Amygdala (tissue), 56 donors: ENCODE data around the gene SLCO2A1.

ENCODE experiments used
- DNase-seq, 56 donors: peaks; one replicate each; lab custom pipeline; 2025; lab: John Stamatoyannopoulos, UW

SLCO2A1 gene

DNA sequence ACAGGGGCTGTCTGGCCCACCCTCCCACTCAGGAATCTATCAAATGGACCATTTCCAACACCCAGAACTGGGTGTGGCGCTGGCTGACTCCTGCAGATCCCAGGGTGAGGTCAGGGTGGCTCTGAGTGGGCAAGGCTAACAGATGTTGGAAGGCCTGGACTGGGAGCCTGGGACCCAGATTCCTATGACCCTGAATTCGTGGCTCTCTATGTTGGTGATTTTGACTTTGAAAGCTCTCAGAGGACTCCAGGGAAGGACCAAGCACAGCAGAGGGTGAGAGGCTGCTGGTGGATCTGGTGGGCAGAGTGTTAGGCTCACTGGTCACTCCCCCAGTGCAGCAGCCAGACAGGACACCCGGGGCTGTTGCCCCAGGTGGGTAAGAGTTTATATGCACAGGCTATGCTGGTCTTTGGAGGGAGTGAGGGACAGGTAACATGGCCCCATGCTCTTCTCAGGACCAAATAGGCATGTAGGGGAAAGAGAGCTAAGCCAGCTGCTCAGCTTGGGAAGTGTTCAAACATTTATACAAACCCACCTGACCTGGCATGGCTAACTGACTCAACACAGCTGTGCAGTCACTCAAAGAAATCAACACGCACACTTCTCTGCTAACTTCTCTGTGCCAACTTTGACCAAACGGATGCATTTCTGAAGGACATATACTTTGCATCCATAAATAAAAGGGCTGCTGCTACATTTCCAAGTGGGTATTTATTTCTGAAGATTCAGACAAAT, 71.5 kb downstream of the SLCO2A1 start:
- no peak for DNase-seq

DNA sequence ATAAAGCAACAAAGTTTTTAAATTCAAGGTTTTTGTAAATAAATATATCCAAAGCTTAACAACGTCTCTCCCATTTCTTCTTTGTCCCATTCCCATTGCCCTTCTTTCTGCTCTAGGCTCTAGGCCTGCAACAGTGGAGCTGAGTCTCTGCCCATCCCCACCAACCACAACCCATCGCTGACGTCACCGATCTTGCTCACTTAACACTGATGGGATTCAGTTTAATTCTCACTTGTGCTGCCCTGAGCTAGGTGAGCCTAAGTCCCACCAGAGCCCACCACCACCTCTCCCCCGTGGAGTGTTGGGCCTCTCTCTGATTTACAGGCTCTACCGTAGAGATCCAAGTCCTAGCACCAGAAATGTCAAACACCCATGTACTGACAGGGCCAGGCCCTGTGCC, 72.7 kb downstream of the SLCO2A1 start:
- DNase-seq = no peak

DNA sequence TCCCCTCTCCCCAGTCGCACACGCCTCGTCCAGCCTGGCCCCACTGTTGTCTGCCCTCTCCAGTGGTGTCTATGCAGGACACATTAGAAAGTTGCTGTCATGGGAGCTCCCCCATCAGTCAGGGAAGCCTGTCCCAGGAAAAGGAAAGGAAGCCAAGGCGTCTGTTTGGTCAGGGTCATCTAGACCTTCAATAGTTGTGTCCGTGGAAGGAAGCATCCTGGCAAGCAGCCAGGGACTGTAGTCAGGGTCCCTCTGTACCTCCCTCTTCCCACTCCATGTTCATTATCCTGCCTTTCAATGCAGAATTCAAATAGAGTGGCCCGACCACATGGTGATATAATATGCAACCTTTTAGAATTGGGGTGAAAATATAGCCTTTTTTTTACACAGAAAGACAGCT, 73.4 kb downstream of the SLCO2A1 start:
- no peak for DNase-seq

DNA sequence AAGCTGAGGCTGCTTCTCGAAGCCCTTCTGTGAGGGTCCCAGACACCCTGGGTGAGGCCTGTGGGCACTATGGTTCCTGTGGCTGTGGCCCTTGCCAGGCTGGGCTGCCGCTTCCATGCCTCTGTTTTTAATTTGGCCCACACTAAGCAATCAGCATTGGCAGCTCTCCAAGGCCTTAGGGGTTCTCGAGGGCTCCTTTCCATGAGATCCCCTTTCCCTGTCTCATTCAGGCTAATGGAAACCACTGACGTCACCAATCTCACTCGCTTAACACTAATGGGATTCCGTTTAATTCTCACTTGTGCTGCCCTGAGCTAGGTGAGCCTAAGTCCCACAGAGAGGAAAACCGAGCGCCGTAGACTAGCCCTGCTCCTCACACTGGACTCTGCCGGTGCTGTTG, 73.8 kb downstream of the SLCO2A1 start:
- DNase-seq = no peak

DNA sequence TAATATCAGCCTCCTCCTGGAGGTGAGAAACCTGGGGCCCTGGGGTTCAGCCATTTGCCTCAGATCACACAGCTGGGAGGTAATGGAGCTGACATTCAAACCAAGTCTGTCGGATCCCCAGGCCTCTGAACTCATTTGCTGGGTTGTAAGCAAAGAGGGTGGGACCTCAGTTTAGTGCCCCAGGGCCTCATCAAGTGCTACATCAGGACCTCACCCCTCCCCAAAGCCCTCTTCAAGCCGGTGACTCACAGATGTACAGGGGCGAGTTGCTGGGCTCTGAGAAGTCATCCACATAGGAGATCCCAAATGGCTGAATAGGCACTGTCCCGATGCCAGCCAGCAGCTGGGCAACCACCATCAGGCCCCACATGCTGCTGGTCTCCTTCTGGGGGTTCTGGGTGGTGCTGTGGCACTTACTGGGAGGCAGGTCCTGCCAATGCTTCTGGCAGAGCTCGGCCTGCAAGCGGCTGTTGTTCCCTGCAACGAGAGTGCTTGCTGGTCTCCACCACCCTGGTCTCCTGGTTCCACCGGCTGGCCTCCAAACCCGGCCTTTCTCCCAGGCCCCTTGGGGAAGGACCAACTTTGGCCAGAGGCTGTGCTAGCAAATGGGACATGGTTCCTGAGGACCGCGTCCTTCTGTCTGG, 74.9 kb downstream of the SLCO2A1 start:
- DNase-seq = no peak

DNA sequence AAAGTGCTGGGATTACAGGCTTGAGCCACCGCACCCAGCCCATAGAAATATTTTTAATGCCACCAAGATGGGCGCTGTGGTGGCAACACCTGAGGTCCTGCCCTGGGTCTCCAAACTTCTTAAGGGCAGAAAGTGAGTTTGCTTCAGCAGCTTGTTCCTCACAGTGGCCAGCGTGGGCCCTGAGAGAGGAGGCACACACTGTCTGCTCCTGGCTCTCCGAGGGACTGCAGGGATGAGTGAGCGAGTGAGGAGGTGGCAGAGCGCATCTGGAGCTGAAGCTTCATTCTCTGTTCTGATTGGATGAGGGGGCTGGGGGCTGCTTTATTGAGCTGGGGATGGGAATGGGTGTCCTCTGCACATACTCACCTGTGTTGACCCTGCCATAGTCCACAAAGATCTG, 76.4 kb downstream of the SLCO2A1 start:
- DNase-seq = no peak

DNA sequence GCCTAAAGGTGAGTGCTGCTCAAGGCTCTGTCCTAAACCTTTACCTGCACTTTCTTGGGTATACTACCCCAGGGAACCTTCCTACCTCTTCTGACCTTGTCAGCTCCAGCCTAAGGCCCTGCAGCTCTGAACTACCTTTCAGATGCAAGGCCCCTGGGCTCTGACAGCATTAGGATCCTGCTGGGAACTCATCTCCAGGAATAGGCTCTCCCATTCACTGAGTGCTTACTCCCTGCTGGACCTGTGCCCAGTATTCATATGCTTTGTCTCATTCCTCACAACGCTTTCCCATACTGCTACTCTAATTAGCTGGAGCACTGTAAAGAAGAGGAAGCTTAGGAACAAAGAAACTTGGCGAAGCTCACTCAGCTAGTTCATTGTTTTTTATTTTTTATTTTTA, 80.3 kb downstream of the SLCO2A1 start:
- DNase-seq = peak in 2 of 56 donors; percentile 5 to 7

DNA sequence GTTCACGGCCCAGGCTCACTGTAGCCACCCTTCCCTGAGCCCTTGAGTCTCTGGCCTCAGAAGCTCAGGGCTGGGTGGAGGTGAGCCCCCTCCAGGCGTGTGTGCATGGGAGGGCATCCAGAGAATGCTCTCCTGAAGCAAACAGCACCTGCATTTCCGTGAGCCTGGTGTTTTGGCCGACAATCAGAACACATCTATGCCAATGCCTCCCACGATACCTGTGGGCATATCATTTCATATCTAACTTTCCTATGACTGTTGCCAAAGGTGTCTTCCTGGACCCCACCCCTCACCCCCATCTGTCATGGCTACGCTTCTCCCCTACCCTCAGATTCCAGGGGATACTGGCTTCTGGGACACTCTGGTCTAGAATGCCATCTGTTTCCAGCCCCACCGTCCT, 80.7 kb downstream of the SLCO2A1 start:
- no peak for DNase-seq

DNA sequence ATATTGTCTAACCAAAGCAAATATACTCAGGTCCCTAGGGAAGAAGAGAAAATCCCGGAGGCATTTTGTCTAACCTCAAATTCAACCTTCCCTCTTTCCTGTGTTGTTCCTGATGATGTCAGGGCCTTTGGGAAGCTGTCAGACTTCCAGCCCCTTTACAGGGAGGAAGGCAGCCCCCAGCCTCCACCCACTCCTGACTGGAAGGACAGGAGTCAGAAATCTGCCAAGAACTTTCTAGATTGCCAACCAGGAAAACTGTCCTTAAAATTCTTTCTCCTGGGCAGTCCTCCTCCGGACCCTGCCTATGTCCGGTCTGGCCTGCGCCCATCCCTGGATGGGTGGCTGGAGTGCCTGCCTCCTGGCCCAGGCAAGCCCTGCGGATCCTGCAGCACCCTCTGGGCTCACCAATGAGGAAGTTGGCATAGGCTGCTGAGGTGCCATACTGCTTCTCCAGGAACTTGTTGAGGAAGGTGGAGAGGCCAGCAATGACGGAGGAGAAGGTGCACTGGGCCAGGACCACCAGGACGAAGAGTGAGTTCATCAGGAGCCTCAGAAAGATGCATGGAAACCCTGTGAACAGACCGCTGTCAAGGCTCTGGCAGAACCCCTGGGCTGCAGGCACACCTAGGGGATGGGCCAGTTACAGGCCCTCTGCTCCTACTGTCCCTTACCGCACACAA, 81.5 kb downstream of the SLCO2A1 start:
- no peak for DNase-seq

DNA sequence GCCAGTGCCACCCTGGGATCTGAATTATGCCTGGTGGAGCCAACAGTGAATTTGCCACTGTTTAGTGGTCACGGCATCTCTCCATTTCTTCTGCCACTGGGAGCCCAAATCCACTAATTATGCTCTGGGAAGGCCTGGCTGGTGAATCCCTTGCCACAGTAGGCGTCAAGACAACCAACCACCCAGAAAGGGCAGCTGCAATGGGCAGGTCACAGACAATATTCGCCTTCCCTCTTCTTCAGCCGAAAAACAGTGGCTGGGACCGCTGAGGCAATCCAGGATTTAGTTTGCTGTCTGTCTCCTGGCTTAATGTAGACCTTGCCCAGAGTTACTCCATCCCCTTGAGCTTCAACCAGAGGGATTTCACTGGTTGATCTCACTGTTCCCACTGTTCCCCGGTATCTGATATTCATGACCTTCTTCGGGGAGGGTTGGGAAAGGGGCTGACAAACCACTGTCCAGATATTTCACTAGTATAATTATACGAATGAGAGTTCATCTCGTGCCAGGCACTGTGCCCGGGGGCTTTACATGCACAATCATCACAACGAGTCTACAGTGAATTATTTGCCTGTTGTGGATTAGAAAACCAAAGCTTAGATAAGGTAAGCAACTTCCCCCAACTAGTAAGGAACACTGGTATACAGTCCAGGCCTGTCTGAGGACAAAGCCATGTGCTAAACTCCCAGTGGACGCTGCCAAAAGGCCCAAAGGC, 84.2 kb downstream of the SLCO2A1 start:
- no peak for DNase-seq

DNA sequence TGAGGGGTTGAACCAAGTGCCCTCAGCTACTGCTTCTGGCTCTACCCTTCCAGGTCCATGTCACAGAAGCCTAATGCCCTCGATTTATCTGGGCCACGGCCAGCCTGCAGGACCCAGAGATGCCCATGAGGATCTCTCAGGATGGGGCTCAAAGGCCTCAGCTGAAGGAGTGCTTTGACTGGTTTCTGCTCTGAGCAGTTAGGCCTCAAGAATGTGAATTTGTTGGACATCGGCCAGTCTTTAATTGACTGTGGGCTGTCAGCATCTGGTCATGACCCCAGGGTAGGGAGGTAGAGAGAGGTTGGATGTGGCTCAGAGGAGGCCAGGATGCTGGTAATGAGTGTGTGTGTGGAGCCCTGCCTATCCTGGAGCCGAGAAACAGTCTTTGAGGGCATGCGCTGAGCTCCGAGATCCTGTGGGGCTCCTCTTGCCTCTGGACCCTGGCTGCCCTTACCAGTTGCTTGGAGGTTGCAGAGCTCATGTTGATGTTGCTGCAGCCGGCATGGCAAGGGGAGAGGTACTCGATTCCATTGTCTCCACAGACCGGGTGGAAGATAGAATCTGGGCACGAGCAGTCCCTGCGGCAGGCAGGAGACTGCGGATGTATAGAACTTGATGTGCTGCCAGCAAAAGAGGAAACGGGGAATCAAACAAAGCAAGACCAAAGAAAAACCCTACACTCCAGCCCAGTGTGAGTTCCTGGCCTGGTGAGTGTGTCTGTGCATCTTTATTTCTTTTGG, 84.9 kb downstream of the SLCO2A1 start:
- no peak for DNase-seq

DNA sequence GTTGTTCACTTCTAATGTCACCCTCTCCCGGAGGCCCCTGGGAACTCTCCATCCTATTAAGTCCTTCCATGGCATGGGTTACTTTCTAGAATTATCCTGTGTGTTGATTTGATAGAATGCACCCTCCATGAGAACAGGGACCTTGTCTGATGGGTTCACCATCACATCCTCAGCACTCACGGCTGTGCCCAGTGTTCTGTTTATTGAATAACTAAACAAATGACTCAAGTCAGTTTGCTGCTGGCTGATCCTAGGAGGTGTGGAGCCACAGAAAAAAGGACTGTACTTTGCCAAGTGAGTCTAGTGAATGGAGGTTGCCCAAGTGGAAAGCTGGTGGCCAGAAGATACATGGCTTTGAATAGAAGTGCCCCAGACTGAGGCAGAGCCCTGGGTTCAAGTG, 85.5 kb downstream of the SLCO2A1 start:
- DNase-seq = no peak

DNA sequence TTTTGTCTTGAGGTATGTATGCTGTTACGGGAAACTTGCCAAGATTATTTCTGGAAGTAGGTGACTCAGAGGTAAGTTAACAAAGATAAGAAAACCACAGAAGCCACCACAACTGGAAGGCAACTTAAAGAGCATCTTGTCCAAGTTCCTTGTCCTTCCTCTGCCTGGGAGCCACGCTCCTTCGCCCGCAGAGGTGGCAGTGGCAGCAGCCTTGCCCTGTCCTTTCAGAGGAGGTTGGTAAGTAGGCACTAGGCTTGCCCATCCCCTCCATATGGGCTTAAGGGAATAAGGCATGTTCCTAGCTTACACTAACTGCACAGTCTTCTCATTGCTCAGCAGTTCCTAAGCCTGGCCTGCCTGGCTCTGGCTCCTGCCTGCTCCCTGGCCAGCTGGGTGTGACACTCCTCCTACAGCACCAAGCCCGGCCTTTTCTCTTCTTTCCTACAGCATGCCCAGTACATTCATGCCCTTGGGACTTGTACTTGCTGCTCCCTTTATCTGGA, 86.0 kb downstream of the SLCO2A1 start:
- DNase-seq = no peak

DNA sequence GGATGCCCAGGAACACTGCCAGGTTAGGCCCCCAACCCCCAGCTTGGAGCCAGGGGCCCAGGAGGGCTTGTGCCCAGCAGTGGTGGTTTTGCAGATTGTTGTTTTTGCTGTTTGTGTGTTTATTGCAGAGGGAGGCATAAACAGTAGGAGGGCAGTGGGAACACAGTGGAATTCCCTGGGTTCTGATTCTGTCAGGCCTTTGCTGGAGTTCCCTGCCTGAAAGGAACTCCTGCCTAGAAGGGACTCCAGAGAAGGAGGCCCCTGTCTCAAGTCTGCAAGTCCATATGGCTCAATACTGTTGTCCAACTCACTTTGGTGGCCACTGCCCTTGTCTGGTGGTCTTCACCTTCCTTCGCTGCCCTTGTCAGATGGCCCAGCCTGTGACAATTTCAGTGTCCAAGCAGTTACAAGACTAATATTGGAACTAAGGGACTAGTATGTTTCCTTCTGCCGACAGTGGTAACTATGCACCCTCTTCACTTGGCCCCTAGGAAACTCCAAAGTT, 86.6 kb downstream of the SLCO2A1 start:
- no peak for DNase-seq

DNA sequence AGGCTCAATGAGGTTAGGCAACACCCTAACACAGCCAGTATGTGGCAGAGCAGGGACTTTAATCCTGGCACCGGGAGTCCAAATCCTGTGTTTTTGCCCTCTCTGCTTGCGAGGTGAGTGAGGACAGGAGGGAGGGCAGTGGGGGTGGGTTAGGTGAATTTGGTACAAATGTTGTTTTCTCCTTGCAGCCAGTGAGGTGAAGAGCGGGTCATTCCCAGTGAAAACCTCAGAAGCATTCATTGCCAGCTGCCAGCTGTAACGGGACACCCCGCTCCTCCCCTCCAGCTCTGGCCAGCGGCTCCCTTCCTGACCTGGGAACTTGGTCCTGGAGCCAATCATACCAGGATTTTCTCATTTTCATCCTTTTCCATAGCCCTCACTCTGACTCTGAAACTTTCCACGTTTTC, 88.3 kb downstream of the SLCO2A1 start:
- DNase-seq = no peak

DNA sequence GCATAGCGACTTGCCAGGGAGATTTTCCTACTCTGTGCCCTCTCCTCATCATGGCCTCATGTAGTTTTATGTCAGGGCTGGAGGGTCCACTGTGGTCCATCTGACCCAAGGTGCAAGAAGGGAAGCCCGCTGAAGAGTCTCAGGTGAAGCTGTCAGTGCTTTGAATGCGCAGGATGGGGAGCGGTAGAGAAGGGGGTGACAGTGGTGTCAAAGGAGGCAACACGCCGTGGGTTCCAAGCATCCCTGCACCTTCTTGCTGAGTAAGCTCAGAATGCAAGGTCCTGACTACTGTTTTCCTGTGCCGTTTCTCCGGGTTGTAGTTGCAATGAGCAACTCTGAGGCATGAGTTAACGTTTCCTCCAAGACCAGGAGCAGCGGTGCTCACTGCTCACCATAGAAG, 89.2 kb downstream of the SLCO2A1 start:
- no peak for DNase-seq

DNA sequence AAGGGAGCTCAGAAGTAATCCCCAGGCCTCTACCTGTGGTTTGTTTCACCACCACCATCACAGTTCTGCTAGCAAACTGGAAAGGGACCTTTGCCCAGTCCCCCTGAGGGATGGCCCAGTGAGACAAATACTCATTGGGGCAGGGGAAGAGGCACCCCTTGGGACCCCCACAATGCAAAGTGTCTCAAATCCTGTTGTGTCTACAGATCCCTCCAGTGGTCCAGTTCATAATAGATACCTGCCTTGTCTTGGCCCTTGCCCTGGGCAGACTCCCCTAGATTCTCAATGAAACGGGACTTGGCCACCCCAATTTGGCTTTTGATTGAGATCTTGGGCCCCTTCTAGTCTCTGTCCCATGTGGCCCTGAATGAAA, 90.3 kb downstream of the SLCO2A1 start:
- no peak for DNase-seq

DNA sequence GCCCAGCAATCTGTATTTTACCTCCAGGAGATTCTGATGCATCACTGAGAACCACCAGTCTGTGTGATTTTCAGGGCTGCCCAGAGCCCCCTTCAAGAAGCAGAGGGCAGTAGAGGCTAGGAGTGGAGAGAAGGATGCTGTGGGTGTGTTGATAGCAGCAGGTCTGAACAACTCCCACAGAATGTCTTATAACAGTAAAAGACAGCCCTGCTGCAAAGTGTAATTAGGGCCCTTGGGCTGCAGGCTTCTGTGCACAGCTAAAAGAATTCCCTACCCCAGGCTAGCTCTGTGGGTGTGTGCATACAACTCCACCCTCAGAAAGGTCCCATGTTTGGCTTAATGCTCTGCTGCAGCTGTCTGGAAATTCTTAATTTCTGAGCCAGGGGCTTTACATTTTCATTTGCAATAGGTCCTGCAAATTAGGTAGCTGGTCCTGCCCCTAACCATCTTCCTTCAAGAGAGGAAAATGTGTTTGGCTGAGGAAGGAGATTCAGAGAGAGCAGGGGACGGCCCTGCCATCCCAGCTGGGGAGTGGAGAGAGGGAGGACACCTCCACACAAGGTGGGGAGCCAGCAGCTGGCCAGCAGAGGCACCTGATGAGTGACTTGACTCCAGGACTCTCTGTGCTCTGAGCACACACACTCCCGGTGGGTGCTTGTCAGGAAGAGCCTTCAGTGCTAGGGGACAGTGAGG, 90.8 kb downstream of the SLCO2A1 start:
- peak in 3 of 56 donors; percentile 11 to 33 (median 15) for DNase-seq

DNA sequence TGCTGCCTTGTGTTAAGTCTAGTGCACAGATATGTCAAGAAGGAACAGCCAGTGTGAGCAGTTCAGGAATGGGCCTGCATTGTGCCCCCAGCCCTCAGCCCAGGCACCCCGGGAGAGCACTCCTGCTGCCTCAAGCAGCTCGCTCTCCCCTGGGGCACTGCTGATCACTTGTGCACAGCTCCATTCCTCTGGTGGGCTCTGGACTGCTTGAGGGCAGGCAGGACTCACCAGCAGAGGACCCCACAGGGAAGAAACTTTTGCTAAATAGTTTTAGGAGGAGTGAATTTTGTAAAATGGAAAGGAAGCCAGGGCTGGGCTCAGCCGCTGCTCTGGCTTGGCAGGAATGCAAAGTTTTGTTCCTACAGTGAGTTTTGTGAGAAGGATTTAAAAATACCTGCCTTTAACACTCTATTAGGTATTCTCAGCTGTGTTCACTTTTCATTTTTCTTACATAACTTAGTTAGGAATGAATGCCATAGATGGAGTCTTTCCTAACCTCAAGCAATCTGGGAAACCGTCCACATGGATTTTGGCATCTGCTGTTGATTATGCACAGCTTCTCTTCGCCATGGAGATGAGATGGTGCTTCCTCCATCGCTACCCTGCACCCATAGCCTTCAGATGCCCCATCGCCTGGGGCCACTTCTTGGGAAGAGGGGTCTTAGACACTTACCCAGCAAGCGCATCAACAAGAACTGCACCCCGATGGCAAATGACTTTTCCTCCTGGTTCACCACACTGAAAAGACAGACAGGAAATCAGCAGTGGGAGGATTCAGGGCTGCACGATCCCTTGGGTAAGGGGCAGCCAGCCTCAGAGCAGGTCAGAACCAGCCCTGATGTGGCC, 91.7 kb downstream of the SLCO2A1 start:
- DNase-seq = peak in 2 of 56 donors; percentile 27 to 47
